Measurements from ENCODE around the gene FOXD4L5.
"Not testable (repeated sequence)": the region's sequence is repeated elsewhere in the genome, so short reads cannot be mapped to it uniquely, and the experiment has no call there.

Gene FOXD4L5

GRCh38 chr9:65285109-65285508 is at the start of gene FOXD4L5:
FOXD4L5 (minus strand) TSS chr9:65285209; CDS start chr9:65284377, 832 bp downstream.
- DNase-seq, result not testable (repeated sequence)

- not testable (repeated sequence) for DNase-seq
These were observed 1.1 kb downstream of the FOXD4L5 start for GRCh38 chr9:65283943-65284342.

GRCh38 chr9:65282976-65283375 is 2.0 kb downstream of the FOXD4L5 start:
- not testable (repeated sequence) for DNase-seq
